ENCODE results near the gene ZNF236.

GRCh38 chr18:77001979-77002378, 179.6 kb downstream of the ZNF236 start:
- TF ChIP-seq CTCF (IDR thresholded peaks at IDR 0.05; ENCODE audit: low read length) = no peak
- TF ChIP-seq EZH2 (IDR thresholded peaks at IDR 0.05; ENCODE audit: borderline replicate concordance, low read length) = no peak
